GM19395 (cell line): ENCODE results near the gene GNAS-AS1.

Source experiments
- ATAC-seq: cut with Tn5 transposase; IDR thresholded peaks from one replicate; pipeline ENCODE4 v1.9.1; 2021; ENCODE audit warnings: mild to moderate bottlenecking, moderate library complexity; ENCODE audit not compliant: unreplicated experiment

GNAS-AS1 gene

GRCh38 chr20:58811334-58811733 is 39.4 kb downstream of the GNAS-AS1 start:
- ATAC-seq, result no peak

- no peak for ATAC-seq
These were observed 39.8 kb downstream of the GNAS-AS1 start for GRCh38 chr20:58810879-58811250.

- no peak for ATAC-seq
These were observed 40.4 kb downstream of the GNAS-AS1 start for GRCh38 chr20:58810116-58810878.

GRCh38 chr20:58808271-58809046 is 42.2 kb downstream of the GNAS-AS1 start:
- ATAC-seq, result no peak

GRCh38 chr20:58807801-58808200 is 42.9 kb downstream of the GNAS-AS1 start:
- no peak for ATAC-seq

- no peak for ATAC-seq
These were observed 47.2 kb downstream of the GNAS-AS1 start for GRCh38 chr20:58803533-58803932.

GRCh38 chr20:58802061-58802460 is 48.6 kb downstream of the GNAS-AS1 start:
- no peak for ATAC-seq

- no peak for ATAC-seq
These were observed 50.4 kb downstream of the GNAS-AS1 start for GRCh38 chr20:58800134-58800871.

GRCh38 chr20:58797371-58798338 is 53.0 kb downstream of the GNAS-AS1 start:
- ATAC-seq, result no peak

- ATAC-seq, result no peak
These were observed 54.8 kb downstream of the GNAS-AS1 start for GRCh38 chr20:58795923-58796245.

GRCh38 chr20:58795181-58795922 is 55.4 kb downstream of the GNAS-AS1 start:
- ATAC-seq, result no peak

- ATAC-seq, result no peak
These were observed 56.1 kb downstream of the GNAS-AS1 start for GRCh38 chr20:58794510-58795180.

GRCh38 chr20:58793512-58794420 is 56.9 kb downstream of the GNAS-AS1 start:
- no peak for ATAC-seq

- ATAC-seq, result no peak
These were observed 58.3 kb downstream of the GNAS-AS1 start for GRCh38 chr20:58792426-58792825.

GRCh38 chr20:58791286-58791685 is 59.4 kb downstream of the GNAS-AS1 start:
- ATAC-seq, result no peak

GRCh38 chr20:58790454-58790853 is 60.2 kb downstream of the GNAS-AS1 start:
- no peak for ATAC-seq

GRCh38 chr20:58788896-58789544 is 61.7 kb downstream of the GNAS-AS1 start:
- no peak for ATAC-seq
